Pancreas (tissue), 10 donors: ENCODE measurements around the gene SRSF9. TPM values are rescaled to one million over a fixed set of nuclear protein-coding genes. Genes with fewer than 3 reads are reported as not detected.

Experiments used
- ATAC-seq, 4 donors: fragments of 200-7000 bp; cut with Tn5 transposase; one replicate each; pipeline versions ENCODE4 v1.8.0 to v1.9.1; 2020; ENCODE audit warnings: mild to moderate bottlenecking in 4 of 4, moderate library complexity in 4 of 4
- DNase-seq, 6 donors: peaks; one replicate each; pipeline ENCODE4 v3.0.0-alpha.2; 2020
- FAIRE-seq: peaks from 2 replicates; lab custom pipeline; 2012; peaks lifted over from hg19 to GRCh38; lab: Jason Lieb, UNC
- H3K27ac ChIP-seq, 4 donors: fragments of 200-600 bp; sonication (generic); 1 replicate in 3 of 4; 2 replicates in 1 of 4; pipeline versions ENCODE4 v1.5.0 to v1.8.0; 2020
- H3K27me3 ChIP-seq, 4 donors: fragments of 200-600 bp; one replicate each; pipeline ENCODE4 v1.8.0; 2021
- H3K36me3 ChIP-seq, 3 donors: fragments of 200-600 bp; sonication (generic) in 1 of 3; one replicate each; pipeline versions ENCODE4 v1.5.0 to v1.8.0; 2020 to 2021
- H3K4me1 ChIP-seq, 3 donors: fragments of 200-600 bp; one replicate each; pipeline ENCODE4 v1.8.0; 2021
- H3K4me3 ChIP-seq, 4 donors: fragments of 200-600 bp; sonication (generic) in 2 of 4; one replicate each; pipeline versions ENCODE4 v1.5.0 to v1.8.0; 2020 to 2021
- H3K9me3 ChIP-seq, 4 donors: fragments of 200-600 bp; one replicate each; pipeline ENCODE4 v1.8.0; 2021
- CTCF ChIP-seq, 4 donors: fragments of 200-600 bp; sonication (generic) in 3 of 4; IDR thresholded peaks; one replicate each; pipeline versions ENCODE4 v1.5.0 to v1.8.0; 2021; ENCODE audit warnings: antibody characterized with exemption in 4 of 4
- WGBS, 2 donors: extraction: QIAGEN DNeasy Blood & Tissue Kit; methylation state at CpG; one replicate each; pipeline ENCODE4 v1.1.7; 2013; 5-methylcytosine and 5-hydroxymethylcytosine counted together
- intact Hi-C, 3 donors: fragments of 100-400 bp; cut with DNase I; formaldehyde crosslinking; loops; one replicate each; pipeline versions ENCODE4 v1.11.1 to v1.14.2; 2022
- polyA plus RNA-seq, 2 donors: library from polyadenylated mRNA; stranded (reverse); fragments of 200-250 nt; gene quantifications; one replicate each; pipeline ENCODE4 v1.2.3, GENCODE V29; 2013
- total RNA-seq, 6 donors: library from RNA; stranded (reverse); fragmentation: NEBNext Ultra II Directional in 4 of 6; extraction: Animal tissue kit (Norgen Biotek cat#: 25700) in 4 of 6; gene quantifications; one replicate each; pipeline versions ENCODE4 v1.2.1 to v1.2.4, GENCODE V29; 2021 to 2023
- donor health status: healthy with polysubstance abuse.
- donor health status: DM: no; HTN: no; CAD: no; lungs with moderate emphysema.
- donor health status: DM: no; HTN: no; CAD: no.
- donor health status: control.
- donor health status: control.
- donor health status: Bipolar disorder and iron deficiency.
- donor health status: DM: yes; HTN: yes; CAD: no.
- donor health status: DM: no; HTN: no; CAD: no.
- donor health status: DM: no; HTN: no; CAD: no.
- donor health status: DM: yes; HTN: yes; CAD: no.

SRSF9 gene
- total and polyA plus RNA-seq, 8 donors, result 50.9 to 103 (median 79.5) TPM

GRCh38 chr12:120496413-120497340 lies 27.1 kb upstream of the SRSF9 start:
- TF ChIP-seq CTCF (IDR thresholded peaks at IDR 0.05), result no peak
- Histone ChIP-seq H3K4me3 (peak overlapping the region; percentile 82 to 97 (median 88)), H3K9me3 (no peaks in the 10 kb centered on the region), H3K4me1 (peaks cover 4 to 15% (median 8%) of the 10 kb centered on the region in 3 donors), H3K27ac (peak overlapping the region; percentile 66 to 92 (median 84)), H3K36me3 (no peaks in the 10 kb centered on the region), H3K27me3 (no peaks in the 10 kb centered on the region)
- WGBS, 2 donors, result 0 to 1% methylated on average over 45 to 47 of the region's 47 CpGs
- FAIRE-seq (no peak), DNase-seq (peak; percentile 52 to 79 (median 70)), ATAC-seq (peak; percentile 57 to 83 (median 76))
- intact Hi-C loops, result no loop called here

- Histone ChIP-seq H3K4me1 (peaks cover 8 to 15% (median 9%) of the 10 kb centered on the region in 3 donors), H3K9me3 (no peaks in the 10 kb centered on the region), H3K36me3 (no peaks in the 10 kb centered on the region), H3K4me3 (peak within 1 kb of the TSS; percentile 82 to 97 (median 88)), H3K27me3 (no peaks in the 10 kb centered on the region), H3K27ac (peak within 1 kb of the TSS; percentile 66 to 92 (median 84))
- intact Hi-C loops, result no loop called here
- ATAC-seq (peak; percentile 94 to 99 (median 96)), FAIRE-seq (no peak), DNase-seq (peak; percentile 94 to 99 (median 98))
- no peak for TF ChIP-seq CTCF (IDR thresholded peaks at IDR 0.05)
- 0 to 1% methylated on average over 46 to 53 of the region's 53 CpGs for WGBS, 2 donors
Measured at GRCh38 chr12:120495731-120496412, 26.3 kb upstream of the SRSF9 start, which contains the start of gene DYNLL1. DYNLL1 (plus strand) TSS chr12:120496113; CDS start chr12:120496422, 309 bp downstream.

GRCh38 chr12:120495186-120495730 lies 25.7 kb upstream of the SRSF9 start:
- peaks cover 8 to 15% (median 12%) of the 10 kb centered on the region in 3 donors for H3K4me1 ChIP-seq
- ATAC-seq, result no peak
- DNase-seq, result peak in 1 of 6 donors; percentile 19
- H3K4me3 ChIP-seq, result peak overlapping the region; percentile 46 to 91 (median 83)
- no peaks in the 10 kb centered on the region for H3K27me3 ChIP-seq
- intact Hi-C loops, result no loop called here
- TF ChIP-seq CTCF (IDR thresholded peaks at IDR 0.05), result no peak
- FAIRE-seq, result no peak
- H3K9me3 ChIP-seq, result no peaks in the 10 kb centered on the region
- H3K27ac ChIP-seq, result peak overlapping the region in 3 of 4 donors; percentile 82 to 92 (median 87)
- no peaks in the 10 kb centered on the region for H3K36me3 ChIP-seq
- 18 to 21% methylated on average over 17 of the region's 17 CpGs for WGBS, 2 donors

- peak; percentile 32 to 80 (median 51) for DNase-seq
- Histone ChIP-seq H3K27ac (peak overlapping the region in 2 of 4 donors; percentile 5 to 23), H3K36me3 (no peaks in the 10 kb centered on the region), H3K9me3 (no peaks in the 10 kb centered on the region), H3K27me3 (no peaks in the 10 kb centered on the region), H3K4me1 (peaks cover 3 to 12% (median 6%) of the 10 kb centered on the region in 3 donors), H3K4me3 (no peak overlapping the region)
- TF ChIP-seq CTCF (IDR thresholded peaks at IDR 0.05), result no peak
- 44 to 56% methylated on average over 2 of the region's 2 CpGs for WGBS, 2 donors
- ATAC-seq, result peak in 3 of 4 donors; percentile 23 to 51 (median 24)
- FAIRE-seq, result no peak
- intact Hi-C loops, result no loop called here
Measured at GRCh38 chr12:120490833-120491512, 21.4 kb upstream of the SRSF9 start.
